GM18519 (cell line): Measurements from ENCODE around the gene DKC1.
A peak's percentile ranks its signal among the peaks of the same experiment; 100 is the strongest.

ENCODE experiments used
- ATAC-seq: cut with Tn5 transposase; IDR thresholded peaks from one replicate; pipeline ENCODE4 v1.9.1; 2021; ENCODE audit warnings: mild to moderate bottlenecking, moderate library complexity; ENCODE audit not compliant: unreplicated experiment, low FRiP score

DKC1 gene

GRCh38 chrX:154762537-154763296, at the start of gene DKC1:
DKC1 (plus strand) TSS chrX:154762864; CDS start chrX:154762966, 102 bp downstream.
- peak; percentile 80 for ATAC-seq

DNA sequence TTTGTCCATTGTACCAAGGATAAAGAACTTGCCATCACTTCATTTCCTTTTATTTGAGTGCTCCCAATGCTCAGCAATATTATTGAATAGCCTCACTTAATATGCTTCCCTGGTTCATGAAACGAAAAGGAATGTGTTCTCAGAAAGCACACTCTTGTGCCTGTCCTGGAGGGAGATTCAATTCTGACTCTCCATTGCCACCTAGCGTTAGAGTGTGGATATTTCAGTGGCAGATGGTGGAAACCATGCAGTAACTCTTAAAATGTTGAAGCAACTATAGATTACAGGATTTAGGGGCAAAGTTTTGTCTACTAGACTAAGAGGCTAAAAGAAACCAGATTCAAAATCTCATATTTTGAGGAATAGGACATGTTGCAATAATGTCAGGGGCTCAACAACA, 47.7 kb upstream of the DKC1 start:
- ATAC-seq = no peak

GRCh38 chrX:154715825-154716224, 46.8 kb upstream of the DKC1 start:
- no peak for ATAC-seq

GRCh38 chrX:154717824-154718223, 44.8 kb upstream of the DKC1 start:
- ATAC-seq = no peak

DNA sequence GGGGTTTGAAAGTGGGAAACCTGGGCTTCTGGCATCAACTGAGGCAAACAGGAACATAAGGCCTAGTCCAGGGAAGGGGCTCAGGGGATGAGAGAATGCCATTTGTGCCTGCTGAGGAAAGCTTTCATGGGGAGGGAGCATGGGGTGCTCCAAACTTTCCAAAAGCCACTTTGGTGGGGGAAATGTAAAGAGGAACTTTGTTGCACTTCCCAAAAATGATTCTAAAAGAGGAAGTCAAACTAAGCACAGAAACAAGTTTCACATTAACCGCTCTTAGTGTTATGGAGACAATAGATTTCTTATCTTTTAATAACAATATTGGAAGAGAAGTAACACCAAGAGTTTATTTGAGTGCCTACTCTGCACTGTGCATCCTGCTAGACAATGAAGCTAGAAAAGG, 44.0 kb upstream of the DKC1 start:
- ATAC-seq = no peak

DNA sequence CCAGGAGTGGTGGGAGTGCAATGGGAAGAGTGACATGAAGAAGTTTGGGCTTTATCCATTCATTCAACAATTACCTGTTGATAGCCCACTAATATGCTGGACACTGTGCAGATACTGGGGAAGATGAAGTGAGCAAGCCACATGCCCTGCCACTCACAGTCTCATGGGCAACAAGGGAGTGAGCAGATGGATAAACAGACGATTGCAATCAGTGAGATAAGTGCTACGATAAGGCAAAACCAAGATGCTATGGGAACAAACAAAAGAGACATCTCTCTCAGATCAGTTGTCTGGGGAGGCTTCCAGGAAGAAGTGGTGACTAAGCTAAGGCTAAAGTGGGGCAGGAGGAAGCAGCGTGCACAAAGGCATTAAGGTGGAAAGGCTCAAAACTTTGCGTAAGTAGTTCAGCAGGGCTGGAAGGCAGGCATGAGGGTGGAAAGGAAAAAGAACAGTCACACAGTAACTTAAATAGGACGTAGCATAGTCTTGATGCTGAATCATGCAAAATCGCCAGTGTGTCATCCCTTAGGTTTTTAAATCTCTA, 43.5 kb upstream of the DKC1 start:
- ATAC-seq = no peak

DNA sequence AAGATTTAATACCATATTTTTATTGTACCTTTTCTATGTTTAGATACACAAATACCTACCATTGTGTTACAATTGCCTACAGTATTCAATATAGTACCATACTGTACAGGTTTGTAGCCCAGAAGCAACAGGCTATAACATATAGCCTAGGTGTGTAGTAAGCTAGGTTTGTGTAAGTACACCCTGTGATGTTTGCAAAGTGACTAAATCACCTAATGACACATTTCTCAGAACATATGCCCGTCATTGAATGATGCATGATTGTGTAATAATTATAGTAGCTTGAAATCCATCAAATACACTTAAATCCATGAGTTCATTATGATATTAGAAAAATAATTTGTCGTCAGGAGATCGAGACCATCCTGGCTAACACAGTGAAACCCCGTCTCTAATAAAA, 42.6 kb upstream of the DKC1 start:
- ATAC-seq = no peak

- no peak for ATAC-seq
These were observed 41.5 kb upstream of the DKC1 start for GRCh38 chrX:154721155-154721554.

DNA sequence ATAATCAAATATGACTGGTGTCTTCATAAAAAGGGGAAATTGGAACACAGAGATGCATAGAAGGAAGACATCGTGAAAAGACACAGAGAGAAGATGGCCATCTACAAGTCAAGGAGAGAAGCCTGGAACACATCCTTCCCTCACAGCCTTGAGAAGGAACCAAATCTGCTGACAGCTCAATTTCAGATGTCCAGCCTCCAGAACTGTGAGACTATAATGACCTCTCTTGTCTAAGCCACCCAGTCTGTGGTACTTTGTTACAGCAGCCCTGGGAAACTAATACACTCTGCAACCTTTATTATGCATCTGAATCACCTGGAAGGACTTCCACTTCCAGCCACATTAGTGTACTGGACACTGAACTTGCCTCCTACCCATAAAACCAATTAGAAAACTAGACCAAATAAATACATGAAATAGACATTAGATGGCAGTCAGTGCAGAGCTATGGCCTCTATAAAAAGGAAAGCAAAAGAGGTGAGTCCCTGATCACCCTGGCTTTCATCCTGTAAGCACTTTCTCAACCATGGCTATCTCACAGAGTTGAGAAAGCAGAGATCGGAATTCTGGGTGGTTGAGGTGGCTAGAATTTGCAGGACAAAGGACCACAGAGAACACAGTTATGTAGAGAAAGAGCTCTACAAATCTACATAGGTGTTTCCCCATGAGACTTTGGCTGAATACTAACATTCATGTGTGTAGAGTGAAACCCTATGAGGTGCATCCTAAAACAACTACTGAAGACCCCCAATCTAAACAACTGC, 37.5 kb upstream of the DKC1 start:
- ATAC-seq = no peak

DNA sequence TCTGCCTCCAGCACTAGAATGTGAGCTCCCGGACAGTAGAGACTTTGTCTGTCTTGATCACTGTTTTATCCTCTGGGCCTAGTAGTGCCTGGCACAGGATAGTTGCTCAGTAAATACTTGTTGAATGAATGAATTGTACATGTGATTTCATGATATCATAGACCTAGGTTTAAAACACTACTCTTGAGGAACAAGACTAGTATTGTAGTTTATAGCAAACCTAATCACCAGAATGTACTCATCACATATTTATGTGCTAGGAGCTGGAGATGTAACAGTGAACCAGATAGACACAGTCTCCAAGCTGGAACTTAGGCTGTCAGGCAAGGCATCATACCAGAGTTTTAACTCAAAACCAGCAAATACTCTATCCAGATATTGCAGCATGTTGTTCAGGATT, 35.2 kb upstream of the DKC1 start:
- ATAC-seq = no peak

- ATAC-seq = no peak
These were observed 34.8 kb upstream of the DKC1 start for GRCh38 chrX:154727871-154728270.

DNA sequence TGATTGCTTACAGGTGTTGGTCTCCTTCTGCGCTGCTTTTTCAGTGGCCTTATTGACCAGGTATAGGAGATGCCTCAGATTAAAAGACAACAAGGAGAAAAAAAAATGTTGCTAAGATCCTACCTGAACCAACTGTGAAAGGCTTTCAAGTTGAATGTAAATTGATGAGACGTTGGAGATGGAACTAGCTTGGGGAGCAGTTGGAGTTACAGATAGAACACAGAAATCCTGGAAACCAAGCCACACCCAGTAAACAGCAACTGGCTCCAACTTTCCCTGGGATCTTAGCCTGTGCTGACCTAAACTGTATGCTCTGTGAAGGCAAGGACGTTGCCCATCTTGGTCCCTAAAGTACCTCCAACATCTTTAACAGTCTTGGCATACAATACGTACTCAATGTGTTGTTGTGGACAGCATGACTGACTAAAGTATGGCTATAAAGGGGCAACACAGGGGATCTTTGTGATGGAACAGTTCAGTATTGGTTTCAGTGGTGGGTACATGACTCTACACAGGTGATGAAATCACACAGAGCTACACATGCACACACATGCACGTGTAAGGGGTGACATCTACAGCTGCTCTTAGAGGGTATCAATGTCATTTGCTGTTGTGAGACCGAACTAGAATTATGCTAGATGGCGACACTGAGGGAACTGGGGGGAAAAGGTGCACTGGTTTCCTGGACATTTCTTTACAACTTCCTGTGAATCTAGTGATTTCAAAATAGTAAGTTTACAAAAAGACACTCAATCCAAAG, 34.1 kb upstream of the DKC1 start:
- no peak for ATAC-seq

GRCh38 chrX:154729439-154729838, 33.2 kb upstream of the DKC1 start:
- no peak for ATAC-seq

- no peak for ATAC-seq
These were observed 32.3 kb upstream of the DKC1 start for GRCh38 chrX:154730253-154730891.

DNA sequence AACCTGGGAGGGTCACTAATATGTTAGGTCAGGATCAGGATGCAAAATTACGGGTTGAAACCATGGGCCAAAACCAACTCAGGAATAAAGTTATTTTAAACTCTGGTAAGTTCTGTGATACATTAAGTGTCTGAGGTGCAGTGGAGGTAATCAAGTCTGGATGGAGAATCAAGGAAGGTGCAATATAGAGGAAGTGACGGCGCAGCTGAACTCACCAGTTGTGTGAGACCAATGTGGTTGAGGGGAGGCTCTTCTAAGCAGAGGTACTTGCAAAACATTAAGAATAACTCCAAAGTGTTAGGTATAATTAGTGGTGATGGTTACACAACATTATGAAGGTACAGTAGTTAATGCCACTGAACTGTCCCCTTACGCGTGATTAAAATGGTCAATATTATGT, 31.5 kb upstream of the DKC1 start:
- no peak for ATAC-seq

DNA sequence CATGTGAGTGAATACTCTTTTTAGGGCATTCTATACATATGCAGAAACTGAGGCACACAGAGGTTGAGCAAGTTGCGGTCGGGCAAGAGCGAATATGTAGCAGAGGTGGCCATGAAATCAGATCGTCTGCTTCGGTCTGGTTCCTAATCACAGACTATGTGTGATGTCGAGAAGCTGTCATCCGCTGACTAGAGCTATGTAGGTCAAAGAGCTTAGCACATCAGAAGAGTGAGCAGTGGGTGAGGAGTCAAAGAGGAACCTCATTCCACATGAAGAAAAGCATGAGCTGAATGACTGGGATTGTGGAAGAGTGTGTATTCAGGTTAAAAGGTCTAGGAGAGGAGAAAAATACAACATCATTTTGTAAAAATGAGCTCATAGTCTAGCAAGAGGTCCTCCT, 30.8 kb upstream of the DKC1 start:
- no peak for ATAC-seq

- no peak for ATAC-seq
These were observed 30.1 kb upstream of the DKC1 start for GRCh38 chrX:154732421-154733065.

GRCh38 chrX:154733066-154733425, 29.6 kb upstream of the DKC1 start:
- ATAC-seq = no peak

GRCh38 chrX:154734061-154734781, 28.4 kb upstream of the DKC1 start:
- no peak for ATAC-seq
